SK-MEL-5 (cell line): ENCODE data around the gene FAM168A. TPM values are rescaled to one million over a fixed set of nuclear protein-coding genes. Genes with fewer than 3 reads are reported as not detected.

Experiments used
- DNase-seq: peaks from one replicate; pipeline ENCODE4 v3.0.0-alpha.2; 2016; ENCODE audit warnings: low read depth, low spot score
- in situ Hi-C: cut with HindIII; loops from 2 replicates; pipeline ENCODE4 v1.10.0; 2016; ENCODE audit warnings: low sequenced_read_pairs, high pct_unique_total_duplicates, low pct_unique_long_range_greater_than_20kb
- total RNA-seq: library from RNA; depleted of rRNA; stranded (reverse); fragments of >200 nt; shearing (Covaris generic); gene quantifications from 2 replicates; pipeline ENCODE4 v1.2.3, GENCODE V29; 2014

The FAM168A gene
- total RNA-seq, 1 experiment from 2014 or later, result 27.0 TPM

- in situ Hi-C loops, result no loop called here
- no peak for DNase-seq
These were observed 214.4 kb downstream of the FAM168A start for GRCh38 chr11:73383249-73384124.

- in situ Hi-C loops, result no loop called here
- DNase-seq, result no peak
These were observed 215.2 kb downstream of the FAM168A start for GRCh38 chr11:73382747-73383146.

- in situ Hi-C loops, result no loop called here
- no peak for DNase-seq
These were observed 215.7 kb downstream of the FAM168A start for GRCh38 chr11:73382183-73382582.

- DNase-seq, result no peak
- in situ Hi-C loops, result no loop called here
These were observed 216.3 kb downstream of the FAM168A start for GRCh38 chr11:73381589-73381988.

GRCh38 chr11:73380897-73381410 is 217.0 kb downstream of the FAM168A start:
- in situ Hi-C loops, result no loop called here
- no peak for DNase-seq

- in situ Hi-C loops, result no loop called here
These were observed 217.6 kb downstream of the FAM168A start for GRCh38 chr11:73380331-73380730.

GRCh38 chr11:73379189-73379880 is 218.6 kb downstream of the FAM168A start:
- in situ Hi-C loops, result no loop called here

More at GRCh38 chr11:73380331-73380730, 217.6 kb downstream of the FAM168A start:
- DNase-seq, result no peak

GRCh38 chr11:73376803-73377629 is 220.9 kb downstream of the FAM168A start:
- in situ Hi-C loops, result no loop called here
- DNase-seq, result peak; percentile 55

More at GRCh38 chr11:73379189-73379880, 218.6 kb downstream of the FAM168A start:
- DNase-seq, result no peak

GRCh38 chr11:73376160-73376802 is 221.6 kb downstream of the FAM168A start, which contains the start of gene RELT:
Gene RELT (plus strand): TSS chr11:73376399. CDS start chr11:73389137, 12,738 bp downstream.
- in situ Hi-C loops, result no loop called here
- DNase-seq, result peak; percentile 92

- in situ Hi-C loops, result no loop called here
- no peak for DNase-seq
These were observed 222.1 kb downstream of the FAM168A start for GRCh38 chr11:73375830-73376159.

- peak; percentile 63 for DNase-seq
- in situ Hi-C loops, result no loop called here
These were observed 223.8 kb downstream of the FAM168A start for GRCh38 chr11:73374151-73374550.

GRCh38 chr11:73372375-73372993 is 225.4 kb downstream of the FAM168A start:
- peak; percentile 80 for DNase-seq
- in situ Hi-C loops, result no loop called here

- in situ Hi-C loops, result no loop called here
- no peak for DNase-seq
These were observed 230.4 kb downstream of the FAM168A start for GRCh38 chr11:73367482-73368024.

GRCh38 chr11:73366953-73367352 is 231.0 kb downstream of the FAM168A start:
- in situ Hi-C loops, result no loop called here
- DNase-seq, result no peak

- in situ Hi-C loops, result no loop called here
- no peak for DNase-seq
These were observed 231.7 kb downstream of the FAM168A start for GRCh38 chr11:73366265-73366610.

GRCh38 chr11:73365352-73366264 is 232.3 kb downstream of the FAM168A start:
- in situ Hi-C loops, result no loop called here

More at GRCh38 chr11:73365352-73366264, 232.3 kb downstream of the FAM168A start:
- DNase-seq, result no peak
